Erythroblast (primary cell): Measurements from ENCODE around the gene UBE3C.

Source experiments
- GATA1 ChIP-seq: IDR thresholded peaks from 2 replicates; pipeline ENCODE4 v1.6.1; 2011; ENCODE audit warnings: low read depth, mild to moderate bottlenecking, control low read depth, low read length, moderate library complexity
- POLR2A ChIP-seq: IDR thresholded peaks from 2 replicates; pipeline ENCODE4 v1.6.1; 2011; ENCODE audit warnings: mild to moderate bottlenecking, low read length

DNA sequence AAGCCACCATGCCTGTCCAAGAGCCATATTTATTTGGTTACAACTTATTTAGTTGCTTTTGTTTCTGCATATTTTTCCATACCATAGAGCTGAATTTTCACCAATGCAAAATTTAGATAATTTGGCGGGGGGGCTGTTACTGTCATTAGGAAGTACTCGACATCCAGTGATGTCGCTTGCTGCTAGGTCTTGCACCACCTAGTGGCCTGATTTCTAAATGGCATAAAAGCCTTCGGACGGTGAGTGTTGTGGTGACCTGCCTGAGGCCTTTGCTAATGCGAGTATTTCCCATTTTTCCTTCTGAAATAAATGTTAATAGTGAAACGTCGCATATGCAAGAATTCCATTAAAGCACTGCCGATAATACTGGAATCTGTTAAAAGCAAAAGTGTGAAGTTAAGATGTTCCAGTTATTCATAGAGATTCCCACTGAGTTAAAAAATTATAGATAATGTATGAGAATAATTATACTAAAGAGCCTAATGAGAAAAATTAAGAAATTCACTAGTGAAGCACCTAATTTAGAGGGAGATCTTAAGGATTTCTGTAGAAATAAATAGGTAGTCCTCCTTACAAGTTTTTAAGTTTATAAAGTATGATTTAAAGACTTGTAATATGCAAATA is 112.0 kb downstream of the UBE3C start:
- TF ChIP-seq POLR2A (no peak), GATA1 (no peak)
